Liver (tissue), 3 donors: ENCODE data around the gene ATF6B.

Source experiments
- EGR1 ChIP-seq, 2 donors: IDR thresholded peaks; 2 replicates each; pipeline ENCODE4 v1.6.1; 2016 to 2018; ENCODE audit warnings: antibody characterized with exemption in 2 of 2, low read depth in 2 of 2
- RAD21 ChIP-seq, 2 donors: IDR thresholded peaks; 2 replicates each; pipeline ENCODE4 v1.6.1; 2016; ENCODE audit warnings: antibody characterized with exemption in 2 of 2, mild to moderate bottlenecking in 2 of 2
- RXRA ChIP-seq, 2 donors: IDR thresholded peaks; 2 replicates each; pipeline ENCODE4 v1.6.1; 2017 to 2018; ENCODE audit warnings: antibody characterized with exemption in 2 of 2, mild to moderate bottlenecking in 1 of 2
- YY1 ChIP-seq: IDR thresholded peaks from 2 replicates; pipeline ENCODE4 v1.6.1; 2016; ENCODE audit warnings: antibody characterized with exemption, mild to moderate bottlenecking
- TF ChIP-seq, protein P1 (sequence below): fragments of 150-350 bp; IDR thresholded peaks from 2 replicates; pipeline ENCODE4 v1.5.1; 2017; ENCODE audit warnings: improper control_type of control experiment, low read depth, low read length; ENCODE audit not compliant: missing input control
- TF ChIP-seq, protein P2 (sequence below): IDR thresholded peaks from 2 replicates; pipeline ENCODE4 v1.6.1; 2016; ENCODE audit warnings: antibody characterized with exemption
- TF ChIP-seq, protein P3 (sequence below): IDR thresholded peaks from 2 replicates; pipeline ENCODE4 v1.6.1; 2016; ENCODE audit warnings: antibody characterized with exemption, mild to moderate bottlenecking
- TF ChIP-seq, protein P4 (sequence below): IDR thresholded peaks from 2 replicates; pipeline ENCODE4 v1.6.1; 2016; ENCODE audit warnings: antibody characterized with exemption
- donor health status: healthy.
- donor health status: healthy.

DNA sequence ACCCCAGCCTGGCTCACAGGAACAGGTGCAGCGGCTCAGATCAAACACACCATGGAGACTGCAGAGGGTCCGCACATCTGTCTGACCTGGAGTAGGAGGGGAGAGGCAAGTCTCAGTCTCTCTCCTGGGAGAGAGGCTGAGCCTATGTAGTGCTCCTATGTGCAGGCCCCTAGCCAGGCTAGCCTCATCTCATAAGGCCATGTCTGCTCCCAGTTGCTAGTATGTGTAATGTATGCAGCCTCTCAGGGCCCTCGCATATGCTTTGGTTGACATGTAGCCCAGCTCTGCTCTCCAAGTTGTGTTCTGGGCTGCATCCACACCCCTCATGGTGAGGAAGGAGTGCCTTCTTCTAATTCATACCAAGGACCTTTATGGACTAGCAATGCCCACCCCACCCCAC lies 30.7 kb downstream of the ATF6B start:
- TF ChIP-seq, protein P1, sequence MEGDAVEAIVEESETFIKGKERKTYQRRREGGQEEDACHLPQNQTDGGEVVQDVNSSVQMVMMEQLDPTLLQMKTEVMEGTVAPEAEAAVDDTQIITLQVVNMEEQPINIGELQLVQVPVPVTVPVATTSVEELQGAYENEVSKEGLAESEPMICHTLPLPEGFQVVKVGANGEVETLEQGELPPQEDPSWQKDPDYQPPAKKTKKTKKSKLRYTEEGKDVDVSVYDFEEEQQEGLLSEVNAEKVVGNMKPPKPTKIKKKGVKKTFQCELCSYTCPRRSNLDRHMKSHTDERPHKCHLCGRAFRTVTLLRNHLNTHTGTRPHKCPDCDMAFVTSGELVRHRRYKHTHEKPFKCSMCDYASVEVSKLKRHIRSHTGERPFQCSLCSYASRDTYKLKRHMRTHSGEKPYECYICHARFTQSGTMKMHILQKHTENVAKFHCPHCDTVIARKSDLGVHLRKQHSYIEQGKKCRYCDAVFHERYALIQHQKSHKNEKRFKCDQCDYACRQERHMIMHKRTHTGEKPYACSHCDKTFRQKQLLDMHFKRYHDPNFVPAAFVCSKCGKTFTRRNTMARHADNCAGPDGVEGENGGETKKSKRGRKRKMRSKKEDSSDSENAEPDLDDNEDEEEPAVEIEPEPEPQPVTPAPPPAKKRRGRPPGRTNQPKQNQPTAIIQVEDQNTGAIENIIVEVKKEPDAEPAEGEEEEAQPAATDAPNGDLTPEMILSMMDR = no peak
- TF ChIP-seq RXRA (IDR thresholded peaks at IDR 0.05) = no peak
- TF ChIP-seq, protein P2, sequence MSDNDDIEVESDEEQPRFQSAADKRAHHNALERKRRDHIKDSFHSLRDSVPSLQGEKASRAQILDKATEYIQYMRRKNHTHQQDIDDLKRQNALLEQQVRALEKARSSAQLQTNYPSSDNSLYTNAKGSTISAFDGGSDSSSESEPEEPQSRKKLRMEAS = no peak
- TF ChIP-seq, protein P3, sequence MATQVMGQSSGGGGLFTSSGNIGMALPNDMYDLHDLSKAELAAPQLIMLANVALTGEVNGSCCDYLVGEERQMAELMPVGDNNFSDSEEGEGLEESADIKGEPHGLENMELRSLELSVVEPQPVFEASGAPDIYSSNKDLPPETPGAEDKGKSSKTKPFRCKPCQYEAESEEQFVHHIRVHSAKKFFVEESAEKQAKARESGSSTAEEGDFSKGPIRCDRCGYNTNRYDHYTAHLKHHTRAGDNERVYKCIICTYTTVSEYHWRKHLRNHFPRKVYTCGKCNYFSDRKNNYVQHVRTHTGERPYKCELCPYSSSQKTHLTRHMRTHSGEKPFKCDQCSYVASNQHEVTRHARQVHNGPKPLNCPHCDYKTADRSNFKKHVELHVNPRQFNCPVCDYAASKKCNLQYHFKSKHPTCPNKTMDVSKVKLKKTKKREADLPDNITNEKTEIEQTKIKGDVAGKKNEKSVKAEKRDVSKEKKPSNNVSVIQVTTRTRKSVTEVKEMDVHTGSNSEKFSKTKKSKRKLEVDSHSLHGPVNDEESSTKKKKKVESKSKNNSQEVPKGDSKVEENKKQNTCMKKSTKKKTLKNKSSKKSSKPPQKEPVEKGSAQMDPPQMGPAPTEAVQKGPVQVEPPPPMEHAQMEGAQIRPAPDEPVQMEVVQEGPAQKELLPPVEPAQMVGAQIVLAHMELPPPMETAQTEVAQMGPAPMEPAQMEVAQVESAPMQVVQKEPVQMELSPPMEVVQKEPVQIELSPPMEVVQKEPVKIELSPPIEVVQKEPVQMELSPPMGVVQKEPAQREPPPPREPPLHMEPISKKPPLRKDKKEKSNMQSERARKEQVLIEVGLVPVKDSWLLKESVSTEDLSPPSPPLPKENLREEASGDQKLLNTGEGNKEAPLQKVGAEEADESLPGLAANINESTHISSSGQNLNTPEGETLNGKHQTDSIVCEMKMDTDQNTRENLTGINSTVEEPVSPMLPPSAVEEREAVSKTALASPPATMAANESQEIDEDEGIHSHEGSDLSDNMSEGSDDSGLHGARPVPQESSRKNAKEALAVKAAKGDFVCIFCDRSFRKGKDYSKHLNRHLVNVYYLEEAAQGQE = no peak
- no peak for TF ChIP-seq RAD21 (IDR thresholded peaks at IDR 0.05)
- TF ChIP-seq, protein P4, sequence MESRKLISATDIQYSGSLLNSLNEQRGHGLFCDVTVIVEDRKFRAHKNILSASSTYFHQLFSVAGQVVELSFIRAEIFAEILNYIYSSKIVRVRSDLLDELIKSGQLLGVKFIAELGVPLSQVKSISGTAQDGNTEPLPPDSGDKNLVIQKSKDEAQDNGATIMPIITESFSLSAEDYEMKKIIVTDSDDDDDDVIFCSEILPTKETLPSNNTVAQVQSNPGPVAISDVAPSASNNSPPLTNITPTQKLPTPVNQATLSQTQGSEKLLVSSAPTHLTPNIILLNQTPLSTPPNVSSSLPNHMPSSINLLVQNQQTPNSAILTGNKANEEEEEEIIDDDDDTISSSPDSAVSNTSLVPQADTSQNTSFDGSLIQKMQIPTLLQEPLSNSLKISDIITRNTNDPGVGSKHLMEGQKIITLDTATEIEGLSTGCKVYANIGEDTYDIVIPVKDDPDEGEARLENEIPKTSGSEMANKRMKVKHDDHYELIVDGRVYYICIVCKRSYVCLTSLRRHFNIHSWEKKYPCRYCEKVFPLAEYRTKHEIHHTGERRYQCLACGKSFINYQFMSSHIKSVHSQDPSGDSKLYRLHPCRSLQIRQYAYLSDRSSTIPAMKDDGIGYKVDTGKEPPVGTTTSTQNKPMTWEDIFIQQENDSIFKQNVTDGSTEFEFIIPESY = no peak
- TF ChIP-seq EGR1 (IDR thresholded peaks at IDR 0.05; ENCODE audit: low read depth in 2 of 2) = no peak
- TF ChIP-seq YY1 = no peak
